Mucosa of descending colon (tissue), 3 donors: Measurements from ENCODE around the gene MRPL23. TPM values are rescaled to one million over a fixed set of nuclear protein-coding genes. Genes with fewer than 3 reads are reported as not detected.

ENCODE experiments used
- ATAC-seq: fragments of 200-7000 bp; cut with Tn5 transposase; one replicate; pipeline ENCODE4 v1.9.1; 2020; ENCODE audit warnings: mild to moderate bottlenecking, moderate library complexity
- DNase-seq, 3 donors: peaks; one replicate each; pipeline ENCODE4 v3.0.0-alpha.2; 2020
- H3K36me3 ChIP-seq: fragments of 200-600 bp; one replicate; pipeline ENCODE4 v1.8.0; 2021; ENCODE audit warnings: low read depth, mild to moderate bottlenecking
- H3K4me1 ChIP-seq: fragments of 200-600 bp; one replicate; pipeline ENCODE4 v1.8.0; 2021; ENCODE audit warnings: low read depth, mild to moderate bottlenecking
- H3K4me3 ChIP-seq: fragments of 200-600 bp; one replicate; pipeline ENCODE4 v1.8.0; 2021; ENCODE audit warnings: mild to moderate bottlenecking
- H3K9me3 ChIP-seq: fragments of 200-600 bp; one replicate; pipeline ENCODE4 v1.8.0; 2021; ENCODE audit warnings: mild to moderate bottlenecking
- CTCF ChIP-seq: fragments of 200-600 bp; IDR thresholded peaks from one replicate; pipeline ENCODE4 v1.8.0; 2022; ENCODE audit warnings: antibody characterized with exemption, mild to moderate bottlenecking
- intact Hi-C, 2 donors: fragments of 100-400 bp; cut with DNase I in 1 of 2; cut with micrococcal nuclease in 1 of 2; formaldehyde crosslinking; loops; one replicate each; pipeline versions ENCODE4 v1.11.0 to v1.11.1; 2022; cut with DNase I, micrococcal nuclease
- total RNA-seq, 3 donors: library from RNA; stranded (reverse); fragmentation: NEBNext Ultra II Directional in 2 of 3; extraction: Animal tissue kit (Norgen Biotek cat#: 25700) in 2 of 3; gene quantifications; one replicate each; pipeline versions ENCODE4 v1.2.1 to v1.2.4, GENCODE V29; 2021 to 2023
- donor health status: DM: no; HTN: no; CAD: no; lungs with moderate emphysema.
- donor health status: DM: no; HTN: no; CAD: no.
- donor health status: DM: no; HTN: yes; CAD: no.

MRPL23 gene
- total RNA-seq, 3 donors from 2014 or later = 42.5 to 105 (median 56.1) TPM

GRCh38 chr11:1930462-1930830 is 16.7 kb upstream of the MRPL23 start:
- no peak for TF ChIP-seq CTCF
- intact Hi-C loops = no loop called here
- Histone ChIP-seq H3K9me3 (no peaks in the 10 kb centered on the region), H3K4me1 (no peaks in the 10 kb centered on the region), H3K36me3 (no peaks in the 10 kb centered on the region), H3K4me3 (no peak overlapping the region)
- no peak for DNase-seq
- no peak for ATAC-seq

GRCh38 chr11:1931341-1932104 is 15.6 kb upstream of the MRPL23 start:
- DNase-seq (no peak), ATAC-seq (no peak)
- Histone ChIP-seq H3K4me3 (no peak overlapping the region), H3K9me3 (no peaks in the 10 kb centered on the region), H3K36me3 (no peaks in the 10 kb centered on the region), H3K4me1 (no peaks in the 10 kb centered on the region)
- no peak for TF ChIP-seq CTCF
- intact Hi-C loops = no loop called here

DNA sequence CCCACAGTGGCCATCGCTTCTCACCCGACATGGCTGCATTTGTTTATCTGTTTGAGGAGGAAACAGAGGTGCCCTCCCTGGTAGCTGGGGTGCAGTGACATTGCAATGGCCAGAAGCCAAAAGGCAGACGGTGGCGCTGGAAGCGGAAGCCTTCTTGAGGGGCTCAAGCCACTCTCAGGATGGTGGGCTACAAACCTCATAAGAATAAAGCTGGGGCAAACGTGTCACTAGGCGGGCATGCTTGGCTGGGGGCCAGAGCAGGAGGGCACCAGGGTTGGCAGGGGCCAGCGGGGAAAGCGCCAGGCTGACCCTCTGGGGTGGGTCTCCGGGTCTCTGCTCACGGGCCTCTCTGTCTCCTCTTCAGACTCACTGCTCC is 15.0 kb upstream of the MRPL23 start:
- H3K4me3 ChIP-seq = no peak overlapping the region
- DNase-seq (no peak), ATAC-seq (no peak)
- no peak for TF ChIP-seq CTCF
- no peaks in the 10 kb centered on the region for H3K36me3 ChIP-seq
- H3K9me3 ChIP-seq = no peaks in the 10 kb centered on the region
- H3K4me1 ChIP-seq = no peaks in the 10 kb centered on the region
- intact Hi-C loops = no loop called here

DNA sequence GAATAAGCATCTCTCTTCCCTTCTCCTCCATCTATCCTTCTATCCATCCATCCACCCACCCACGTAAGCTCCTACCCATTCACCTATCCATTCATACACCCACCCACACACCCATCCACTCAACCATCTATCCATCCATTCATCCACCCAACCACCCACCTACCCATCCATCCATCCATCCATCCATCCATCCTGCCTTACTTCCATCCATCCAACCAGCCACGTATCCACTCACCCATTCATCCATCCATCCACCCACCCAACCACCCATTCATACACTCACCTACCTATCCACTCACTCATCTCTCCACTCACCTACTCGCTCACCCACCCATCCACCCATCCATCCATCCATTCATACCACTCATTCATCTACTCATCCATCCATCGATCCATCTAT is 14.5 kb upstream of the MRPL23 start:
- Histone ChIP-seq H3K36me3 (no peaks in the 10 kb centered on the region), H3K9me3 (no peaks in the 10 kb centered on the region), H3K4me3 (no peak overlapping the region), H3K4me1 (no peaks in the 10 kb centered on the region)
- intact Hi-C loops = no loop called here
- DNase-seq = no peak
- no peak for ATAC-seq
- no peak for TF ChIP-seq CTCF

DNA sequence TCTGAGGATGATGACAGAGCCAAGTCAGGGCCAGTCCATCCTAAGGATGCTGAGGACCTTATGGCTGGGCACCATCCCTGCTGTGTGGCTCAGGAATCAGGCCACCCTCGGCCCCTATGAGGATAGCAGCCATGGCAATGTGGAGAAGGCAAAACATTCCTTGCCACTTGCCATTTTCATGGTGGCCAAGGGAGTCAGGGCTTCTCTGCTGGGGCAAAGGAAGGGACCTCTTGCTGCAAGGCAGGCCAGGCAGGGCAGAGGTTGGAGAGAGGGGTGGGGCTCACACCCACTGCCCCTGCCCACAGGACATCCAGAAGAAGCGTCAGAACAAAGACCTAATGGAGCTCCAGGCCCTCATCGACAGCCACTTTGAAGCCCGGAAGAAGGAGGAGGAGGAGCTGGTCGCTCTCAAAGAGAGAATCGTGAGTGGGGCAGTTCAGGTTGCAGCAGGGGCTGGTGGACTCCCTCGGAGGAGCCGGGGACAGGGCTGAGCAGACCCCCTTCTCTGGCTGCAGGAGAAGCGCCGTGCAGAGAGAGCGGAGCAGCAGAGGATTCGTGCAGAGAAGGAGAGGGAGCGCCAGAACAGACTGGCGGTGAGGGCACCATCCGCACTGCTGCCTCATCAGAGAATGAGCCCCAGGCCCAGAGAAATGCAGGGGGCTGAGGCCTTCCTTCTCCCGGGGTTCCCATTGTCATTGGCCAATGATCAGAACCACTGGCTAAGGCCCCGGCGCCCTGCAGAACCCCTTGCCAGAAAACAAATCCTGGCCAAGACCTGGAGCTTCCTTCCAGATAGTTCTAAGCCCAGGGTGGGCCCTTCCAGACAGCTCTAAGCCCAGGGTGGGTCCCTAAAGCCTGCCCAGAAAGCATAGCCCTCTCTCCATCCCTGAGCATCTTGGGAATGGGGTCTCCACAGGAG is 13.5 kb upstream of the MRPL23 start:
- intact Hi-C loops = no loop called here
- DNase-seq = peak in 1 of 3 donors; percentile 15

More for the DNA sequence above, 13.5 kb upstream of the MRPL23 start:
- Histone ChIP-seq H3K9me3 (no peaks in the 10 kb centered on the region), H3K4me1 (no peaks in the 10 kb centered on the region), H3K36me3 (no peaks in the 10 kb centered on the region), H3K4me3 (no peak overlapping the region)
- TF ChIP-seq CTCF = no peak
- ATAC-seq = no peak
